GM20431 (cell line): ENCODE measurements around the gene CACNA1B.
"Not testable (repeated sequence)": the region's sequence is repeated elsewhere in the genome, so short reads cannot be mapped to it uniquely, and the experiment has no call there.

Experiments used
- in situ Hi-C: fragments of 300-500 bp; cut with MseI, MboI; formaldehyde crosslinking; loops from one replicate; pipeline ENCODE4 v1.15.0; 2020; ENCODE audit warnings: low sequenced_read_pairs; ENCODE audit not compliant: unreplicated experiment

Gene CACNA1B

DNA sequence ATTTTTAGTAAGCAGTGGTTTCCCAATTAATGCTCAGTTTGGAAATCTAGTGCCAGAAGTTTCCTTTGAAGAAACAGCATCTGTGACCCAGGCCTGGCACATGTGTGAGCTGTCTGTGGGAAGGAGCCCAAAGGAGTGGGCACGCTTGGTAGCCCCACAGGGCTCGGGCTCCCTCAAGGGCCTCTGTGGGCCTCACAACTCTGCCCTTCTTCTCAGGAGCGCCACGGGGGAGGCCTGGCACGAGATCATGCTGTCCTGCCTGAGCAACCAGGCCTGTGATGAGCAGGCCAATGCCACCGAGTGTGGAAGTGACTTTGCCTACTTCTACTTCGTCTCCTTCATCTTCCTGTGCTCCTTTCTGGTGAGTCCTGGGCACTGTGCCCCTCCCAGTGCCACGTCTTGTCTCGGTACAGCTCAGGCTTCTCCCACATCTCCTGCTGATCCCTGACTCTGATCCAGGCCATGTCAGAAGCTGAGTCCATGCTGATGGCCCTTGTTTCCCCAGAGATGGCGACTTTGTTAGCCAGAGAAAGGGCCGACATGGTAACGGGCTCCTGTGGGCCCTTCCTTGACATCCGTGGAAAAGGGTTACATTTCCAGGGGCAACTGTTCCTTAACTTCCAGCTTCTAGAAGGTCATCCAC, 200.4 kb downstream of the CACNA1B start:
- in situ Hi-C loops: no loop called here

DNA sequence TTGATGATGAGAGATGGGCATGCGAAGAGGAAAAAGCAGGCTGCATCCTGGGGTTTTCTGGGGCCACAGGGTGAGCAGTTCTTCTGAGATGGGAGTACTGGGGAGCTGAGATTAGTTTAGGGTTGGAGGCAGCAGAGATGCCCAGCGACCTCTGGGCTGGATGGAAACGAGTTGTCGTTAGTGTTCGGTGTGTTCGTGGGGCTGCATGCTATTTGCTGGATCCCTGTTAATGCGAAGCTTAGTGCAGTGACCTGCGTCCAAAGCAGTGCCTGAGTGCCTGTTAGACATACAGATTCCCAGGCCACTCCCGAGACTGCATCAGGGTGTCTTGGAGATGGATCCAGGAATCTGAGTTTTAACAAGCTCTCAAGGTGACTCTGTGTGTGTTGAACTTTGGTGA, 201.3 kb downstream of the CACNA1B start:
- in situ Hi-C loops: no loop called here

DNA sequence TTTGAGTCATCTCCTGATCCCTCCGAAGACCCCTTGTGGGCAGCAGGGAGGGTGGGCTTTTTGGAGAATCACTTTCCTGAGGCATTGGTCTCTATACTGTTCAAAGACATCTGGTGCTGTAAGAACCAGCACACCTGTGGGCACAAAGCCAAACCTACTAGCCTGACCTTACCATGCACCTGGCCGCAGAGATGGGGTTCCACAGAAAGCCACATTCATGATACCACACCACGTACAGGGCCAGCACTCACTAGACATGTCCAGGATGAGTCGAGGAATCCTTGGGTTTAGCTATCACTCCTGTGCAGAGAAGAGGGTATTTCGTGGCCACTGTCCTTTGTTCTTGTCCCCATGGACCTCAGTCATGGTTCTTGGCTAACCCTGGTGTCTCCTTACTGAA, 203.4 kb downstream of the CACNA1B start:
- in situ Hi-C loops: no loop called here

DNA sequence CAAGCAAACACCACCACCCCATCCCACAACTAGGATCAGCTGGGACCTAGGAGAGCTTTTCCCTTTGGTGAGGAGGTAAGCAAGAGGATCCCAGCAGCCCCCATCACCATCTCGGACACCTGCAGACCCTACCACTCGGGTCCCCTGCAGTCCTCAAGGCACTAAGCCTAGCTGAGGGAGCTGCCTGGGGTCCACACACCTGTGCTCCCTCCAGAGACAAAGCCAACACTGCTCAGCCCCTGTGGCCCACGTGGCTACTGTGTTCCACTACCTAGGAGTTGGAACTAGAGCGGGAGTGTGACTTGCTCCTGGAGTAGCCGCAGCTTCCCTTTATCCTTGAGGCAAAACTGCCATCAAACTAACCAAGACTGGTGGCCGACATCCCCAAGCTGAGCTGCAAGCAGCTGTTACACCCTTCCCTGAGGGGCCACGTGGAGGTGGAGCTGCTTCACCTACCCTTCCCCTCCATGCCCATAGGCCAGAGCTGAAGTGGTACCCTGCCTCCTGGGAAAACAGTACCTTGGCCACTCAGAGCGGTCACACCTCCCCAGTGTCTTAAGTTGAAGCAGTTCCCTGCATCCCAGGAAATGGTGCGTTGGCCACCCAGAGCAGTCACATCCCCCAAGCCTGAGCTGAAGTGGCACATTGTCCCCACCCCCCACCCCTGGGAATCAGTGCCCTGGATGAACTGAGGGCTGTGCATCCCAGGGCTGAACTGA, 205.5 kb downstream of the CACNA1B start:
- in situ Hi-C loops: no loop called here

DNA sequence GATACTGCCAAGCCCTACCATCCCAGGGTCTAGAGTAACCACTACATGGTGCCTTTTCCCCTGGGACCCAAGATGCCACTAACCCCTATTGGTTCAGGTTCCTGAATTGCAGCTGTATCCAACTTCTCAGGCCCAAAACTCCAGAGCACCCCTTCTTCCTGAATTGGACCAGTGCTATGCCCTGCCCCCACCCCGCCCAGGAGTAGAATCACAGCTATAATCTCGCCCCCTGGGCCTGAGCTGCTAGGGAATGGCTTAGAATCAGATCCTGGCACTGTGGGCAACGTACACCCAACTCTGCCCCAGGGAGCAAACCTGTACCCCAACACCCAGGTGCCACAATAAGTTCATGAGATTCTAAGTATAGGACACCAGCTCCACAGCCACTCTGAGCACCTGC, 206.3 kb downstream of the CACNA1B start:
- in situ Hi-C loops: no loop called here

DNA sequence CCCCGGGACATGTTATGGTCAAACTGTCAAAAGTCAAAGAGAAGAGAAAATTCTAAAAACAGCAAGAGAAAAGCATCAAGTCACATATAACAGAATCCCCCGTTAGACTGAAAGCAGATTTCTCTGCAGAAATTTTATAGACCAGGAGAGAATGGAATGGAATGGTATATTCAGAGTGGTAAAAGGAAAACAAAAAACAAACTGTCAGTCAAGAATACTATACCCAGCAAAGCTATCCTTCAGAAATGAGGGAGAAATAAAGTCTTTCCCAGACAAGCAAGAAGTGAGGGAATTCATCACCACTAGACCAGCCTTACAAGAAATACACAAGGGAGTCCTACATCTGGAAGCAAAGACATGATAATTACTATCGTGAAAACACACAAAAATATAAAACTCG, 208.0 kb downstream of the CACNA1B start:
- in situ Hi-C loops: no loop called here

DNA sequence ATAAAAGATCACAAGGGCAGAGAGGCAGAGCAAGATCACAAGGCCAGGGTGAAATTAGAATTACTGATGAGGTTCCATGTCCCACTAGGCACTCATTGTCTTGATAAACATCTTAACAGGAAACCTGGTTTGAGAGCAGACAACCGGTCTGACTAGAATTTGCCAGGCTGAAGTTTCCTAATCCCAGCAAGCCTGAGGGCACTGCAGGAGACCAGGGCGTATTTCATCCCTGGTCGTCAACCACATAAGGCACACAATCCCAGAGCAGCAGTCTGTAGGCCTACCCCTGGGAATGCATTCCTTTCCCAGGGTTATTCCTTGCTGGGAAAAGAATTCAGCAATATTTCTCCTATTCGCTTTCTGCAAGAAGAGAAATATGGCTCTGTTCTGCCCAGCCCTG, 214.5 kb downstream of the CACNA1B start:
- in situ Hi-C loops: not testable (repeated sequence)

DNA sequence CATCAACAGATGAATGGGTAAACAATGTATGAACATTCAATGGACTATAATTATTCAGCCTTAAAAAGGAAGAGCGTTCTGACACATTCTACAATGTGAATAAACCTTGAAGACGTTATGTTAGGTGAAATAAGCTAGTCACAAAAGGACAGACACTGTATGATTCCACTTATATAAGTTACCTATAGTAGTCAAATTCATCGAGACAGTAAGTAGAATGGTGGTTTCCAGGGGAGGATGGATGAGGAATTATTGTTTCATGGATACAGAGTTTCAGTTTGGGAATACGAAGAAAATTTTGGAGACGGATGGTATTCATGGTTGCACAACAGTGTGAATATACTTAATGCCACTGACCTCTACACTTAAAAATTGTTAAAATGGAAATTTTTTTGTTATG, 216.4 kb downstream of the CACNA1B start:
- in situ Hi-C loops: no loop called here

DNA sequence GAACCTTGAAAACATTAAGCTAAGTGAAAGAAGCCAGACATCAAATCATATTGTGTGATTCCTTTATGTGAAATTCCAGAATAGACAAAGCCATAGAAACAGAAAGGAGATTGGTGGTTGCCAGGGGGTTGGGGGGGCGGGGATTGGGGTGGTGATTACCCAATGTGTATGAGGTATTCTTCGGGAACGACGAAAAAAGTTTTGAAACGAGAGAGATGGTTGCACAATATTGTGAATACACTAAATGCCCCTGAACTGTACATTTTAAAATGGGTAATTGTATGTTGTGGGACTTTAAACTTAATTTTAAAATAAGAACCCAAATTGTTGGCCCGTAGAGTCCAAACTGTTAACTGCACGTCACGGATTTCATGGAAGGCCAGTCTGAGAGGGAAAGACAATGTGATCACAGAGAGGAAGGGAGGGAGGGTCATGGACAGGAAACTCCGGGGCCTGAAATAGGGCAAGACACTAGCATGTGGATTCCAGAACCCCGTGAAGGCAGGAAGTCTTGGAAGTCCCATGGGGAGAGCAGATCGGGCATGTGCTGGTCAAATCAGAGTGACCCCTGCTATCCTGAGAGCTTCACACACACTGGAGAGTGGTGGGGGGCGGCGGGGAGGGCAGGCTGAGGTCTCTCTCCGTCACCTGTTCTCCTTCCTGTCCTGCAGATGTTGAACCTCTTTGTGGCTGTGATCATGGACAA, 218.4 kb downstream of the CACNA1B start:
- in situ Hi-C loops: no loop called here

DNA sequence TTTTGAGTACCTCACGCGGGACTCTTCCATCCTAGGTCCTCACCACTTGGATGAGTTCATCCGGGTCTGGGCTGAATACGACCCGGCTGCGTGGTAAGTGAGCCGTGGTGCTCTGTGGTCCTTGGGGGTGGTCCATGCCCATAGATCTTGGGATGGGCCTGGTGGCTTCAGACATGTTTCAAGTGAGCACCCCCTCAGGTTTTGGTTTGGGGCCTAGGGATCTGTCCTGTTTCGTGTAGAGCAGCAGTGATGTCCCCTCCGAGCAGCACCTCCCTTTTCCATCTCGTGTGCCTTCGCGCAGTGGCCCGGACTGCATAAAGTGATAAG, 218.9 kb downstream of the CACNA1B start:
- in situ Hi-C loops: no loop called here

DNA sequence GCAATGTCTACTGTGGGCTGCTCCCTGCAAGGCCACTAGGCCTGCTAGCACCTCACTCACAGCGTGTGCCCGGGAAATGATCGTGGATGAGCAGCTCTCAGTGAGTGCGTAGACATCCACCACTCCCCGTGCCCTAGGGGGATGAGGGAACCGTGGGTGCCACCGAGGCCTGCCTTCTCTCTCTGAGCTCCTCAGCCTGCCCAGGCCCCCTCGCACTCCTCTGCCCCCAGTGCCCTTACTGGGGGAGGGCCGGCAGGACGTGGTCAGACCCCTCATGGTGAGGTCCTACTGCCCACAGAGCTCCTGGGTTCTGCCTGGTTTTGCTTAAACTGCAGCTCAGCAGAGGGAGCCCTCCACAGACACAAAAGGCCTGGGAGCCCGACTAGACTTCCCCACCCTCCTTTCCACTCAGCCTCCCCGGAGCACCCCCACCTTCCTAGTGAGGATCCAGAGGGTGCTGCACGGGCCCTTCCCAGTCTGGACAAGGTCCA, 220.0 kb downstream of the CACNA1B start:
- in situ Hi-C loops: no loop called here

DNA sequence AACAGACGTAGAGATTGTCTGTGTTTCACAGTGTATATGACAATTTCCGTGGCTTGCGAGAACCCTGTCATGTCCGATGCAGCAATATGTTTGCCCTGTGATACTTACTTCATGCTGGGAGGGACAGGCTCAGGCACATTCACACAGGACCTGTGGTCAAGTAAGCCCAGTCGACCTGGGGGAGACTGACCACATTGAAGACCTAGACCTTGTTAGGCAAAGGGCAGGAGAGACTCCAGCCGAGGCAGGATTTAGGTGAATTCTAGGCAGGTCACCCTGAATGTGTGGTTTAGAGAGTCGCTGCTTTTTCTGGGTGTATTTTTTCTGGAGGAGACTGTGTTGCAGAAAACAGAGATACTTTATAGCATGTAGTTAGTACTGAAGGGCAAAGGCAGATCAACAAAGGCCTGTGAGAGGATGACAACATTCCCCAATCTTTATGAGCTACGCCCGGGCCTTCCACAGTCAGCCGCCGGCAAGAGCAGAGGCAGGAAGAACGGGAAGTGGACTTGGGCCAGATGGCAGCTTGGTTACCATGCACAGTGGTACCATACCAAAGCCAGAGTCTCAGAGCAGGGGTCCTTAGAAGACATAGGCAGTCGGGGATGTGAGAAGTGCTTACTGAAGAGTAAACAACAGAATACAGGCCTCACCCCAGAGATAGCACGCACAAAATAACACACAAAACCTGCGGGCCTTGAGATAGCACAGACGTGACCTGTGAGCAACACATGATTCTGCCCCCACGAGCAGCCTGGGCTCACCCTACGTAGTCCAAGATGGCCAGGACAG, 220.7 kb downstream of the CACNA1B start:
- in situ Hi-C loops: no loop called here

DNA sequence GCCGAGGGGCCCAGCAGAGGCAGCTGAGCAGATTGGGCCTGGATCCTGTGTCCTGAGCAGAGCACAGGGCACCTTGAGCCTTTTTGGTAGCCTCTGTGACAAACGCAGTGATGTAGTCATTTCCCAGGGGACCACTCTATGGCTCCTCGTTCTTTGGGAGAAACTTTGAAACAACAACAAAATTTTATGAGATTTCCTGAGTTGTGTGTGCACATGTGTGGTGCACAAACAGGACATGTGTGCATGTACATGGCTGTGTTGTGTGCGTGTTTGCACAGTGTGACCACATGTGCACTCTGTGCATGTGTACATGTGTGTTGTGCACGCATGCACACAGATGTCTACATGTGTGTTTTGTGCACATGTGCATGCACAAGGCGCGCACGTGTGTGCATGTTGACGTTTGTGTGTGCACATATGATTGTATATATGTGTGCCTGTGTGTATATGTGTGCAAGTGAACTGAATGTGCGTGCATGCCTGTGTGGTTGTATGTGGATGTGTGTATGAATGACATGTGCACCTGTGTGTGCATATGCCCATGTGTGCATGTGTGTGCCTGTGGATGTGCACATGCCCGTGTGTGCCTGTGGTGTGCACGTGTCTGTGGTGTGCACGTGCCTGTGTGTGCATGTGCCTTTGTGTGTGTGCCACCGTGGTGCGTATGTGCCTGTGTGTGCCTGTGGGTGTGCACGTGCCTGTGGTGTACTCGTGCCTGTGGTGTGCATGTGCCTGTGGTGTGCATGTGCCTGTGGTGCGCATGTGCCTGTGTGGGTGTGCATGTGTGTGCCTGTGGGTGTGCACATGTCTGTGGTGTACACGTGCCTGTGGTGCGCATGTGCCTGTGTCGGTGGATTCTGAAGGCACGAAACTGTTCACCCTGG, 221.6 kb downstream of the CACNA1B start:
- in situ Hi-C loops: no loop called here

DNA sequence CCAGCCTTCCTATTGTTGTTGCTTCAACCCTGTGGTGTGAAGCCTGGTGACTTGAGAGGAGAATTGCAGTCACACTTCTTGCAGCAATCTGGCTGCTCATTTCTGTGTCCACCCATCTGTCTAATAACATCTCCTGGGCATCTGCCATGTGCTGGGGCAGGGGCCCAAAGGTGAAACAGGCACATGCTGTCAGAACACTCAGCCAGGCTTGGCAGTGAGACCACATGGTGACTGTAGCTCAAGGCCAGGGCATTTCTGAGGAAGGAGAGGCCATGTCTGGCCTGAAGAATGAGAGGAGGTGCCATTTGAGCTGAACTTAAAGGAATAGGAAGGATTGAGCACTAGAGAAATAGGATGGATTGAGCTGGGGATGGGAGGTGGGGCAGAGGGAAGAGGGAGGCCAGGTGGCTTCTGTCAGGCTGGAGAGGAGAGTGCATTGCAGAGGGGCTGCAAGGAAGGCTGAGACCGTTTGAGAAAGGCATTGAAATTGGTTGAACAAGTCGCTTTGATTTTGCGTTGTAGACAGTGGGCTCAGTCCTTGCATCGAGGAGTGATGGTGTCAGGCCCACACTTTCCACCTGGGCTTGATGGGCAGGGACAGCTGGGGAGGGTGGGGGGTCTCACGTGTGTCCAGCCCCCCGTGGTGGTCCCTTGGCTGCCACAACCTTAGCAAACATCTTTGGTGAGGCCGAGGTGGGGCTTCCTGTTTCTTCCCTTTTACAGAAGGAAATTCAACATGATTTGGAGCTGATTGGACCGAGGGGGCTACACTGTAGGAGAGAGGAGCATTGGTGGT, 222.4 kb downstream of the CACNA1B start:
- in situ Hi-C loops: no loop called here

DNA sequence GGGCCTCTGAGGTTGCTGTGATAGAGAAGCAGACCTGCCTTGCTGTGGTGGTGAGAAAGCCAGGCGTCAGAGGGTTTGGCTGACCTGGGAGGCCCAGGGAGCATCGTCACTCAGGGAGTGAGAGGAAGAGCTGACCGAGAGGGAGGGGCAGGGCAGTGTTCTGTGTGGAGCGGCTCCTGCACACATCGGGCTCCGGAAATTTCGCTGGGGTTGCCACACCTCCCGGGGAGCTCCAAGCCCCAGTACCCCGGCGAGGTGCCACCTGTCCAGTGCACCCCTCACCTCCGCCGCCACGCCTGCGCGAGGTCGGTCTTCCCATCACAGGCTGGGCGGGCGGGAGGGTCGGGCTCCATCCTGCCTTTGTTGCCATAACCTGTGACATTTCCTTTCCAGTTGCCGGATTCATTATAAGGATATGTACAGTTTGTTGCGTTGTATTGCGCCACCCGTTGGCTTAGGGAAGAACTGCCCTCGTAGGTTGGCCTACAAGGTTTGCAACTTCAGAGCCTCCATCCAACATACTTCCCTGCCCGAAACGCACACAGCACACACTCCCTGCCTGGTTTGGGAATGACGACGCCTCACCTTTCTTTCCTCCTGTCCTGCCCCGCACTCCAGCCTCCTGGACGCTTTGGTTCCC, 223.2 kb downstream of the CACNA1B start:
- in situ Hi-C loops: no loop called here

DNA sequence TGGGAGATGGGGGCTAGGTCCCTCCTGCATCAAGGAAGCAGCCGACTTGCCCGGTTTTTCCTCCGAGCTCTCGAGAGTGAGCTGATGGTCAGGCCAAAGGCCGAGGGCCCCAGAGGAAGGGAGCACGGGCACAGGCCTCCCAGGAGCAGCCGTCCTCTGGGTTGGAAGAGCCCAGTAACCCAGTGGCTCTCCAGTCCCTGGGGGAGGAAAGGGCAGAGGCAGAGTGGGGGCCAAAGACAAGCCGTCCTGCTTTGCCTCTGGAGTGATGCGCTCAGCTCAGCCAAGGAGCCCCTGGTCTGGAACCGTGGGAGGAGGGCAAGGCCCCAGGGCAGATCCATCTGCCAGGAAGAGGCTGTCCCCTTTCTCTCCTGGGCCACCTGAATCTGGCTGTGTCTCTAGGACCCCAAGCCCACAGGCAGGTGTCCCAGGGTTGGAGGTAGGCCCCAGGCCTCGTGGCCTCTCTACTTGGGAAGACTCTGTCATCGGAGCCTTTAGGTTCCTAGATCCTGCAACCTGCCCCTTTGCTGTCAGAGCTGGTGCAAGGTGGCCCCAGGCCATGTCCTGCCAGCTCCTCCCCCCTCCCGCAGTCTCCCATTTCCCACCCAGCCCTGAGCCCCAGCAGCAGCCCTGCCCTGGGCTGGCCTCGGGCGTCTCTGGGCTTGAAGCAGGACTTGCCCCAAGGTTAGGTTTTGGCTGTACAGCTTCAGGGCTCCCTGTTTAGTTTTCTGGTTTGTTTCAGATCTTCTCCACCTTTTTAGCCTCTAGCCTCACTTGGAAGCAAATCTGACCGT, 224.1 kb downstream of the CACNA1B start:
- in situ Hi-C loops: no loop called here

DNA sequence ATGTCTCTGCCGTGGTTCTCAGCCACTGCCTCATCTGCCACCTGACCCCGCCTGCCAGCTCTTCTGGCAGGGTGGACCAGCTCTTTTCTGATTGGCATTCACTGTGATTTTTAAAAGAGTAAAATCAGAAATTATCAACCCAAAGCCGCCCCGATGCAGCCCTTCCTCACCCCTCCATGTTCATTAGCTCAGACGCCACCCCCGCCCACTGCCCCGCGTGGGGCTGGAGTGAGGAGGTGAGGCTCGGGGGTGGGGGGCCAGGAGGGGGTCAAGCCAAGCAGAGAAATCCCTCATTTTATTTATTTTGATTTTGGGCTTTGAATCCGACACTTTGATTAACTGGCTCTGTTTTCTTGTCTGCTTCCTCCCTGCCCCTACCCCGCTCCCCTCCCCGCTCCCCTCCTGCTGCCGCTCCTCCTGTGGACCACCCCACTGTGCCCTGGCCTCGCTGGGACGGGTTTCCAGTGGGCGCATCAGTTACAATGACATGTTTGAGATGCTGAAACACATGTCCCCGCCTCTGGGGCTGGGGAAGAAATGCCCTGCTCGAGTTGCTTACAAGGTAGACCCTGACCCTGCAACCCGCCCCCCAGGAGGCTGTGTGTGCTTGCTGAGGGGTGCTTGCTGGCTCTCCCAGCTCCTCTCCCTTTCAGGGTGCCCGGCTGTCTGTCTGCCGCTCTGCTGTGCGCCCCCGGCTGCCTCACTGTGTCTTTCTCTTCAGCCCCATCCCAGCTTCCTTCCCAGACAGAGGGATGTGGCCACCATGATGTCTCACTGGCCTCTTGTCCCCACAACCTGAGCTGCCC, 224.9 kb downstream of the CACNA1B start:
- in situ Hi-C loops: no loop called here
